GM19324 (cell line): ENCODE data around the gene TMEM61.

ENCODE experiments used
- ATAC-seq: cut with Tn5 transposase; IDR thresholded peaks from one replicate; pipeline ENCODE4 v1.9.1; 2021; ENCODE audit warnings: mild to moderate bottlenecking, moderate library complexity; ENCODE audit not compliant: unreplicated experiment, low FRiP score

The TMEM61 gene

GRCh38 chr1:54984131-54984842 lies 3.9 kb downstream of the TMEM61 start:
- ATAC-seq: no peak

GRCh38 chr1:54985556-54985955 lies 5.1 kb downstream of the TMEM61 start:
- no peak for ATAC-seq

- no peak for ATAC-seq
Observed at GRCh38 chr1:54986025-54986424, 5.6 kb downstream of the TMEM61 start.

- ATAC-seq: no peak
Observed at GRCh38 chr1:54986533-54986932, 6.1 kb downstream of the TMEM61 start.

- ATAC-seq: no peak
Observed at GRCh38 chr1:54987427-54987826, 7.0 kb downstream of the TMEM61 start.

GRCh38 chr1:54987919-54988705 lies 7.7 kb downstream of the TMEM61 start:
- ATAC-seq: no peak

GRCh38 chr1:54988975-54989374 lies 8.5 kb downstream of the TMEM61 start:
- no peak for ATAC-seq

- no peak for ATAC-seq
Observed at GRCh38 chr1:54989473-54989872, 9.0 kb downstream of the TMEM61 start.

GRCh38 chr1:54989968-54990810 lies 9.8 kb downstream of the TMEM61 start:
- ATAC-seq: no peak

- ATAC-seq: no peak
Observed at GRCh38 chr1:54990916-54991315, 10.5 kb downstream of the TMEM61 start.

GRCh38 chr1:54991939-54992338 lies 11.5 kb downstream of the TMEM61 start:
- no peak for ATAC-seq

GRCh38 chr1:54993140-54993539 lies 12.7 kb downstream of the TMEM61 start:
- ATAC-seq: no peak

GRCh38 chr1:54994355-54994990 lies 14.0 kb downstream of the TMEM61 start:
- ATAC-seq: no peak

GRCh38 chr1:54995013-54995760 lies 14.8 kb downstream of the TMEM61 start:
- no peak for ATAC-seq

- no peak for ATAC-seq
Observed at GRCh38 chr1:54995835-54996234, 15.4 kb downstream of the TMEM61 start.

- ATAC-seq: no peak
Observed at GRCh38 chr1:54996359-54996868, 16.0 kb downstream of the TMEM61 start.

- ATAC-seq: no peak
Observed at GRCh38 chr1:54996869-54997710, 16.7 kb downstream of the TMEM61 start.

- ATAC-seq: no peak
Observed at GRCh38 chr1:54997711-54997986, 17.2 kb downstream of the TMEM61 start.

GRCh38 chr1:54998100-54998499 lies 17.7 kb downstream of the TMEM61 start:
- ATAC-seq: no peak
